Neural progenitor cell (in vitro differentiated cells): ENCODE data around the gene QSOX2. TPM values are rescaled to one million over a fixed set of nuclear protein-coding genes. Genes with fewer than 3 reads are reported as not detected.

Source experiments
- DNase-seq: peaks from one replicate; pipeline ENCODE4 v3.0.0-alpha.2; 2016; ENCODE audit warnings: low spot score
- H2AFZ ChIP-seq: fragments of 200-600 bp; sonication (generic); replicated peaks from 2 replicates; pipeline ENCODE4 v1.6.1; 2016; ENCODE audit warnings: antibody characterized with exemption
- H3F3A ChIP-seq: fragments of 200-600 bp; sonication (generic); 2 replicates; pipeline ENCODE4 v1.6.1; 2016; ENCODE audit warnings: antibody characterized with exemption, low read depth
- H3K27ac ChIP-seq: fragments of 200-600 bp; sonication (generic); 2 replicates; pipeline ENCODE4 v1.5.1; 2016; ENCODE audit warnings: mild to moderate bottlenecking
- H3K27me3 ChIP-seq: fragments of 200-600 bp; sonication (generic); 2 replicates; pipeline ENCODE4 v1.6.1; 2016; ENCODE audit warnings: mild to moderate bottlenecking, moderate library complexity
- H3K36me3 ChIP-seq: fragments of 200-600 bp; sonication (generic); 2 replicates; pipeline ENCODE4 v1.5.1; 2016
- H3K4me1 ChIP-seq: fragments of 200-600 bp; sonication (generic); 2 replicates; pipeline ENCODE4 v1.6.1; 2016; ENCODE audit warnings: mixed run types
- H3K4me2 ChIP-seq: fragments of 200-600 bp; sonication (generic); 2 replicates; pipeline ENCODE4 v1.6.1; 2016
- H3K4me3 ChIP-seq: fragments of 200-600 bp; sonication (generic); 2 replicates; pipeline ENCODE4 v1.5.1; 2016
- H3K79me2 ChIP-seq: fragments of 200-600 bp; sonication (generic); 2 replicates; pipeline ENCODE4 v1.6.1; 2016; ENCODE audit warnings: low read depth
- H3K9ac ChIP-seq: fragments of 200-600 bp; sonication (generic); 2 replicates; pipeline ENCODE4 v1.6.1; 2016
- H3K9me3 ChIP-seq: fragments of 200-600 bp; sonication (generic); 2 replicates; pipeline ENCODE4 v1.5.1; 2016; ENCODE audit warnings: low read depth
- H4K20me1 ChIP-seq: fragments of 200-600 bp; sonication (generic); 2 replicates; pipeline ENCODE4 v1.6.1; 2016; ENCODE audit warnings: low read depth
- H3K27ac Mint-ChIP-seq: 3 replicates; pipeline ENCODE4 v1.8.0; 2021; ENCODE audit warnings: mixed read lengths
- H3K27me3 Mint-ChIP-seq: 2 replicates; pipeline ENCODE4 v1.8.0; 2022; ENCODE audit warnings: low read depth, mild to moderate bottlenecking, inconsistent platforms, moderate library complexity, mixed read lengths; ENCODE audit not compliant: insufficient read depth
- H3K36me3 Mint-ChIP-seq: 3 replicates; pipeline ENCODE4 v1.8.0; 2021; ENCODE audit warnings: mixed read lengths
- H3K4me1 Mint-ChIP-seq: 3 replicates; pipeline ENCODE4 v1.8.0; 2021; ENCODE audit warnings: mixed read lengths
- H3K4me3 Mint-ChIP-seq: 3 replicates; pipeline ENCODE4 v1.8.0; 2021; ENCODE audit warnings: mild to moderate bottlenecking, moderate library complexity, mixed read lengths
- H3K9me3 Mint-ChIP-seq: 3 replicates; pipeline ENCODE4 v1.8.0; 2020; ENCODE audit warnings: mixed read lengths
- EZH2 ChIP-seq: fragments of 200-600 bp; sonication (generic); IDR thresholded peaks from 2 replicates; pipeline ENCODE4 v1.6.1; 2017; ENCODE audit warnings: antibody characterized with exemption, mild to moderate bottlenecking, moderate library complexity
- EZH2phosphoT487 ChIP-seq: fragments of 200-600 bp; sonication (generic); IDR thresholded peaks from 2 replicates; pipeline ENCODE4 v1.6.1; 2017; ENCODE audit warnings: antibody characterized with exemption
- total RNA-seq: library from RNA; depleted of rRNA; stranded (reverse); fragments of >200 nt; gene quantifications from 2 replicates; pipeline ENCODE4 v1.2.3, GENCODE V29; 2015; ENCODE audit warnings: low replicate concordance
- TF ChIP-seq, protein P1 (sequence below): fragments of 200-600 bp; sonication (generic); IDR thresholded peaks from 2 replicates; pipeline ENCODE4 v1.5.1; 2017; ENCODE audit warnings: antibody characterized with exemption, mild to moderate bottlenecking

QSOX2 gene
- total RNA-seq, 1 donor from 2014 or later = 17.1 TPM

DNA sequence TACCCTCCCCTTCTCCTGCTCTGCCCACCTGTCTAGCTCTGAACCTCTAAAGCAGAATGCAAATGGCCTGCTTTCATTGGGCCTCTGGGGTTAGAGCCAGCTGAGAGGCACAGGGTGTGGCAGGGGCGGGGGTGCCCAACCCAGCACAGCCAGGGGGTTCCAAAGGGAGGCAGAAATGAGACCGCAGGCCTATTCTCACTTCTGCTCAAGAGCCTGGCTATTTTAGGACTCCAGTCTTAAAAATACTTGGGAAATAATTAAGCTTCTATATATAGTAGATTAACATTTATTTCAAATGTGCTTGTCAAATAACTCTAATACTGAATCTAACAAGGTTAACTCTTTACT lies 5.7 kb downstream of the QSOX2 start:
- TF ChIP-seq EZH2phosphoT487 (no peak), EZH2 (no peak)
- TF ChIP-seq, protein P1, sequence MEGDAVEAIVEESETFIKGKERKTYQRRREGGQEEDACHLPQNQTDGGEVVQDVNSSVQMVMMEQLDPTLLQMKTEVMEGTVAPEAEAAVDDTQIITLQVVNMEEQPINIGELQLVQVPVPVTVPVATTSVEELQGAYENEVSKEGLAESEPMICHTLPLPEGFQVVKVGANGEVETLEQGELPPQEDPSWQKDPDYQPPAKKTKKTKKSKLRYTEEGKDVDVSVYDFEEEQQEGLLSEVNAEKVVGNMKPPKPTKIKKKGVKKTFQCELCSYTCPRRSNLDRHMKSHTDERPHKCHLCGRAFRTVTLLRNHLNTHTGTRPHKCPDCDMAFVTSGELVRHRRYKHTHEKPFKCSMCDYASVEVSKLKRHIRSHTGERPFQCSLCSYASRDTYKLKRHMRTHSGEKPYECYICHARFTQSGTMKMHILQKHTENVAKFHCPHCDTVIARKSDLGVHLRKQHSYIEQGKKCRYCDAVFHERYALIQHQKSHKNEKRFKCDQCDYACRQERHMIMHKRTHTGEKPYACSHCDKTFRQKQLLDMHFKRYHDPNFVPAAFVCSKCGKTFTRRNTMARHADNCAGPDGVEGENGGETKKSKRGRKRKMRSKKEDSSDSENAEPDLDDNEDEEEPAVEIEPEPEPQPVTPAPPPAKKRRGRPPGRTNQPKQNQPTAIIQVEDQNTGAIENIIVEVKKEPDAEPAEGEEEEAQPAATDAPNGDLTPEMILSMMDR = no peak
- H3K9me3 ChIP-seq = no peaks in the 10 kb centered on the region
- H4K20me1 ChIP-seq = peaks cover 84% of the 10 kb centered on the region
- no peak overlapping the region for H3K4me2 ChIP-seq
- no peak overlapping the region for H3K27ac ChIP-seq
- H3K4me1 ChIP-seq = peaks cover 16% of the 10 kb centered on the region
- peaks cover 73% of the 10 kb centered on the region for H3K79me2 ChIP-seq
- H3K27me3 ChIP-seq = no peaks in the 10 kb centered on the region
- H2AFZ ChIP-seq = no peak overlapping the region
- Mint-ChIP-seq H3K27ac (no peak overlapping the region), H3K36me3 (peaks cover 2% of the 10 kb centered on the region), H3K27me3 (peaks cover 1% of the 10 kb centered on the region), H3K4me3 (no peak overlapping the region), H3K4me1 (peaks cover 22% of the 10 kb centered on the region), H3K9me3 (no peaks in the 10 kb centered on the region)
- H3F3A ChIP-seq = peaks cover 9% of the 10 kb centered on the region
- H3K9ac ChIP-seq = no peak overlapping the region
- DNase-seq = no peak
- H3K4me3 ChIP-seq = no peak overlapping the region
- no peaks in the 10 kb centered on the region for H3K36me3 ChIP-seq

DNA sequence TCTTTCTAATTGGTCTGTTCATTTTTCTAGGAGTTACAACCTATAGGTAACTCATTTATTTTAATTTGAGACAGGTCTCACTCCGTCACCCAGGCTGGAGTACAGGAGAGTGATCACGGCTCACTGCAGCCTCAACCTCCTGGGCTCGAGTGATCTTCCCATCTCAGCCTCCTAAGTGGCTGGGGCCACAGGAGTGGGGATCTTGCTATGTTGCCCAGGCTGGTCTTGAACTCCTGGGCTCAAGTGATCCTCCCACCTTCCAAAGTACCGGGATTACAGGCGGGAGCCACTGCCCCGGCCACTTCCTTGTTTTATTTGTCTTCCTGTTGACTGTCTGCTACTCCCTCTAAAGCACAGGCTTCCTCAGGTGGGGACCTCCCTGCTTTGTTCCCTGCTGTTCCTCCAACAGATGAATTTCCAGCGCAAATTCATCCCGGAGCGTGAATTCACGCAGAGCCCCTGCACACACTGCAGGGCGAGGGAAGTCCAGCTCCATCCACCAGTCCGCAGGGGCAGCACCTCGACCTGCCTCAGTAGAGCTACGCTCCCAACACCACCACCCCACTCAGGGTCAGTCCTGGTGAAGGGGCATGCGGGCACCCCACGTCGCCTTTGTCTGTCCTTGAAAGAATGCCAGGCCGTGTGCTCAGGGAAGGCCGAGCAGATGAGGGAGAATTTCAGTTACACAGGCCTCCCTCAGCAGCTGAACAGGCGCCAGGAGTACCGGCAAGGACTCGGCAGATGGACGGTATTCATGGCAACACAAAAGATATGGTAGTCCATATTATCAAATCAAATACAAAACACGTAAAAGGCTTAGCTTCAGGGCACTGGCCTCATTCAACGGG lies 6.3 kb downstream of the QSOX2 start:
- H3K9ac ChIP-seq = no peak overlapping the region
- H3K4me3 ChIP-seq = no peak overlapping the region
- peaks cover 79% of the 10 kb centered on the region for H4K20me1 ChIP-seq

DNA sequence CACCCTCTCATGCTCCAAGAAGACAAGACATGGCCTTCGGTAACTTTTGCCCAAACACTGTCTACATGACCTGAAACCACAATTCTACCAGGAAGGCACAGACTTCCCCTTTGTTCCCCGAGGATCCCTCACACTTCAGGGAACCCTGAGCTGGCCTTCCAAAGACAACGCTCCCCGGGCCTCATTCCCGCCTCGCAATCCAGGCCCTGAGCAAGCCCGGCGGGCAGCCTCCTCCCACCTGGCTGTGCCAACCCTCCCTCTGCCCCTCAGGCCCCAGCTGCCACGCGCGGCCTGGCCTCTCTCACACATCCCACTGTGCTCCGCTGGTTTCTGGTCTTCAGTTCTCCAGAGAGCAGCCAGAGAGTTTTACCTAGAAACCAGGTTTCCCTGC lies 7.3 kb downstream of the QSOX2 start:
- Histone ChIP-seq H3K4me3 (no peak overlapping the region), H3K9me3 (no peaks in the 10 kb centered on the region), H3K27ac (no peak overlapping the region), H3K9ac (no peak overlapping the region), H3F3A (no peaks in the 10 kb centered on the region), H3K4me2 (no peak overlapping the region), H3K79me2 (peaks cover 57% of the 10 kb centered on the region), H3K36me3 (no peaks in the 10 kb centered on the region), H4K20me1 (peaks cover 78% of the 10 kb centered on the region), H2AFZ (no peak overlapping the region), H3K27me3 (no peaks in the 10 kb centered on the region), H3K4me1 (no peaks in the 10 kb centered on the region)
- peak overlapping the region; percentile 66 for H3K27ac Mint-ChIP-seq
- H3K4me1 Mint-ChIP-seq = peaks cover 8% of the 10 kb centered on the region
- H3K27me3 Mint-ChIP-seq = peaks cover 3% of the 10 kb centered on the region
- H3K36me3 Mint-ChIP-seq = peaks cover 5% of the 10 kb centered on the region
- no peak for DNase-seq
- no peak overlapping the region for H3K4me3 Mint-ChIP-seq
- H3K9me3 Mint-ChIP-seq = no peaks in the 10 kb centered on the region
- TF ChIP-seq EZH2phosphoT487 = no peak
- TF ChIP-seq EZH2 = no peak
- TF ChIP-seq, protein P1 = no peak

More for the DNA sequence above, 6.3 kb downstream of the QSOX2 start:
- Mint-ChIP-seq H3K4me3 (no peak overlapping the region), H3K36me3 (peaks cover 5% of the 10 kb centered on the region), H3K4me1 (peaks cover 16% of the 10 kb centered on the region), H3K27me3 (no peaks in the 10 kb centered on the region), H3K9me3 (no peaks in the 10 kb centered on the region), H3K27ac (peak overlapping the region; percentile 53)
- no peak for DNase-seq
- H3K27me3 ChIP-seq = no peaks in the 10 kb centered on the region
- TF ChIP-seq EZH2 (no peak), EZH2phosphoT487 (no peak)
- TF ChIP-seq, protein P1 = no peak
- no peak overlapping the region for H2AFZ ChIP-seq
- no peak overlapping the region for H3K27ac ChIP-seq
- peaks cover 4% of the 10 kb centered on the region for H3F3A ChIP-seq
- no peak overlapping the region for H3K4me2 ChIP-seq
- peaks cover 10% of the 10 kb centered on the region for H3K4me1 ChIP-seq
- no peaks in the 10 kb centered on the region for H3K9me3 ChIP-seq
- no peaks in the 10 kb centered on the region for H3K36me3 ChIP-seq
- peaks cover 67% of the 10 kb centered on the region for H3K79me2 ChIP-seq
